A549 treated with AZD9567 at 1 μM for 4 hours (cell line): Measurements from ENCODE around the gene HNRNPA1L2. TPM values are rescaled to one million over a fixed set of nuclear protein-coding genes. Genes with fewer than 3 reads are reported as not detected.

Source experiments
- total RNA-seq: library from RNA; stranded (reverse); fragments of 200-300 nt; extraction: Qiagen RNA extraction; gene quantifications from 5 replicates; pipeline ENCODE4 v1.2.3, GENCODE V29; 2022; ENCODE audit not compliant: insufficient read depth

Gene HNRNPA1L2
- 3.6 to 6.6 TPM (median 5.8 TPM) in 5 replicates for total RNA-seq

GRCh38 chr13:52642131-52642530, at the start of gene HNRNPA1L2:
TSS of gene HNRNPA1L2 (plus strand) at chr13:52642431. CDS start at chr13:52642493, 62 bp downstream.

DNA sequence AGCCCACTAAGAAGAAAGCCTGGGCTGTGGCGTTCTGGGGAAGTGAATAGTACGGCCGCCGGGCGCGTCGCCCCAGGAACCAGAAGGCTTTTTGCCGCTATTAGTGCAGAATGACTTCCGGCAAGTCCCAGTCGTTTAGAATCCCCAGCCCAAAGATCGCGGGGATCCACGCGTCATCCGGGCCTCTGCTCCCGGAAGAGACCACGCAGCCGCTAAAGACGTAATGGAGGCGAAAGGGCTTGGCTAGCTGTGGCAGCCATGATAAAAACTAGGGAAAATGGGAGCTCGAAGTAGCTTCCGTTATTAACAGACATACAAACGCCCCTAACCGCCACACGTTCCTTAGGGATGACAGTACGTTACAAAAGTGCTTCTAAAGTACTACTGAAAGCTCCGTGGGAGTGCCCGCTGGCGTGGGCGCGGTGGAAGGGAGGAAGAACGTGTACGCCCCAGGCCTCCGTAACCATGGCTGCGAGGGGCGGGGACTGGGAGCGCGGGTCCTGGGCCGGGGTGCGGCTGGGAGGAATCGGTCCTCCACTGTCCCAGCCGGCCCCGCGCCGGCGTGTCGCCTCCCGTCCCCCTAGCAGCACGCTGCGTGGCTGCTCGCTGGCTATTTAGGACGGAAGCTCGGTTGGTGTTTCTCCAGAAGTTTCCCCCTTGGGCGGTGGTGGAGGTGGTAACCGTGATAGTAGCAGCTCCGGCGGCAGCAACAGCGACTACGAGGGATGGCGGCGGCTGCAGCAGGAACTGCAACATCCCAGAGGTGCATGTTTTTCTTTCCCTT, 10.2 kb downstream of the HNRNPA1L2 start, which contains the start of gene SUGT1:
SUGT1 (plus strand) TSS at position 641 of the 784 bp plus-strand sequence; CDS start at position 726, 85 bp downstream.

Other genes with a start within 250 kb of the HNRNPA1L2 start
- gene THSD1, start 236.3 kb upstream of the HNRNPA1L2 start, total RNA-seq, result 6.1 to 7.4 TPM (median 7.1 TPM) in 5 replicates
- 9.6 to 13.2 TPM (median 12.5 TPM) in 5 replicates for gene VPS36, start 191.8 kb upstream of the HNRNPA1L2 start, total RNA-seq
- gene CKAP2, start 187.0 kb upstream of the HNRNPA1L2 start, total RNA-seq, result 28.6 to 47.1 TPM (median 34.5 TPM) in 5 replicates
- 43.4 to 57.1 TPM (median 47.0 TPM) in 5 replicates for gene SUGT1, start 10.4 kb downstream of the HNRNPA1L2 start, total RNA-seq
- gene CNMD, start 97.4 kb downstream of the HNRNPA1L2 start, total RNA-seq, result not detected in 5 replicates
- not detected in 5 replicates for gene PCDH8, start 206.2 kb downstream of the HNRNPA1L2 start, total RNA-seq